Suppressor macrophage treated with lipopolysaccharide for 4 hours (primary cell): ENCODE measurements around the gene ANKRD44.
A peak's percentile ranks its signal among the peaks of the same experiment; 100 is the strongest.

Experiments
- DNase-seq: peaks from one replicate; pipeline ENCODE4 v3.0.0-alpha.2; 2020

The ANKRD44 gene

DNA sequence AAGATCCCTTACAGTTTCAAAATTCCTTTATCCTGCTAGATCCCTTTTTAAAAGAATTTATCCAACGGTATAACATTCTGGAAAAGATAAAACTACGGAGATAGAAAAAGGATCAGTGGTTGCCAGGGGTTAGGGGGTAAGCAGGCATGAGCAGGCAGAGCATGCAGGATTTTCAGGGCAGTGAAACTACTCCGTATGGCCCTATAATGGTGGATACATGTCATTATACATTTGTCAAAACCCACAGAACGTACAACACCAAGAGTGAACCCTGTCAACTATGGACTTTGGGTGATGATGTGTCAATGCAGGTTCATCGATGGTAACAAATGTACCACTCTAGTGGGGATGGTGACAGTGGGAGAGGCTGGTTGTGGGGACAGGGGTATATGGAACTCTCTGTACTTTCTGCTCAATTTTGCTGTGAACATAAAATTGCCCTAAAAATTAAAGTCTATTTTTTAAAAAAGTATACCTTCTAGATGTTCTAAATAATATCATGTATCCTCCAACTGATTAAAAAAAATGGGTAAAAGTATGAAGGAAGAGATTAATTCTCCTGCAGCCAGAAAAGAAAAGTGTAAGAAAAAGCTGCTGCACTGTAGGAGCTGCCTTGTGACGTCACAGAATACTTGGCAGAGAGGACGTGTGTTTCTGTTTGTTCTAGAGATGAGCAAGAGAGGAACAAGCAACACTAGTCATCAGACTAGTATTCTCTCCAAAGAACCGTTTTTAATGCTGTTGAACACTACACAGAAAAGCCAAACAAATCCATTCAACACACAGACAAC is 23.6 kb downstream of the ANKRD44 start:
- DNase-seq = peak; percentile 91

DNA sequence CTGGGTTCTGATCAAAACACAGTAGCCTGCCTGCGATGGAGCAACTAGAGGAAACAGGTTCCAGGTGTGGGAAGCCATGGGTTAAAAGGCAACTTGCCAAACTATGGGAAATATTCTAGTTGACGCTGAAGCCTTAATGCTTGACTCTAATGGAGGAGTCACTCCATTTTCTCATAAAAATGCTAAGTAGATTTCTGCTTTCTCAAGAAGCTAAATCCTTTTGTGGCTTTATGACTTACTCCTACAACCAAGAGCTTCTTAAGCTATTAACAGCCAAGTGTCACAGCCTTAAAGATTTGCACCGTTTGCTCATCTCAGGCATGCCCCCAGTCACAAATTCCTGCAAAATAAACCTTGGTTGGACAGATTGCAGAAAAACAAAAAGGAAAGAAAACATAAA is 25.2 kb downstream of the ANKRD44 start:
- DNase-seq = no peak

DNA sequence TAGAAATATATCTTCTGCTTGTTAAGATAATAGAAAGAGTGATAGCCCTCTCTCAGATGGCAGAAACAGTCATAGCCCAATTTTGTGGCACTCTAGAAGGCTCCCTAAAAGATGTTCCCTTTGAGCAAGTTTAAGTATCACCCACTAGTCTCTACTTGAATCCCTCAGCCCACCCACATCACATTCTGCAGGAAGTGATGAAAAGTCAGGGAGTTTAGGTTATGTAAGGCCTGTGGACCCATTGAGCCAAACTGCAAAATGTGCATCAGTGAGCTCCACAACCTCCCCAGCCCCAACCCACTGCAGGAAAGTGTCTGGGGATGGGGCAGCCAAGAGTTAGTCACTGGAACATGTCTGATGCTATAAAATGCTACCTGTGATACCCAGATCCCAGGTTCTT is 25.6 kb downstream of the ANKRD44 start:
- no peak for DNase-seq

DNA sequence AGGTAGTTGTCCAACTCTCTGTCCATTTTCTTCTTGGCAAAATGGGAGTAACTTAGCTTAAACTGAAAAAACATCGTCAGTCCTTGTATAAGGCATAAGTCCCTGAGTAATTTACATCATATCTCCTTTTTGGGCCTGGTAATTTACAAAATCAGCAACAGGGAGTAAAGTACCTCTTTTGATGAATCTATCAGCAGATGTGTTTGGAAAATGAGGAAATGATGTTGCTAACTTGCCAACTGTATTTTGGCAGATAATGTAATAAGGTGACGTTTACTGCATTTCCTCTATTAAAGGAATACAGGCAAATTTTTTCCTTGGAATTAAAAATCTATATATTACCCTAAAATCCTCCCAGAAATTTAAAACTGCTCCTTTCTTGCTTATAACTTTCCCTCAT is 29.2 kb downstream of the ANKRD44 start:
- peak; percentile 69 for DNase-seq

DNA sequence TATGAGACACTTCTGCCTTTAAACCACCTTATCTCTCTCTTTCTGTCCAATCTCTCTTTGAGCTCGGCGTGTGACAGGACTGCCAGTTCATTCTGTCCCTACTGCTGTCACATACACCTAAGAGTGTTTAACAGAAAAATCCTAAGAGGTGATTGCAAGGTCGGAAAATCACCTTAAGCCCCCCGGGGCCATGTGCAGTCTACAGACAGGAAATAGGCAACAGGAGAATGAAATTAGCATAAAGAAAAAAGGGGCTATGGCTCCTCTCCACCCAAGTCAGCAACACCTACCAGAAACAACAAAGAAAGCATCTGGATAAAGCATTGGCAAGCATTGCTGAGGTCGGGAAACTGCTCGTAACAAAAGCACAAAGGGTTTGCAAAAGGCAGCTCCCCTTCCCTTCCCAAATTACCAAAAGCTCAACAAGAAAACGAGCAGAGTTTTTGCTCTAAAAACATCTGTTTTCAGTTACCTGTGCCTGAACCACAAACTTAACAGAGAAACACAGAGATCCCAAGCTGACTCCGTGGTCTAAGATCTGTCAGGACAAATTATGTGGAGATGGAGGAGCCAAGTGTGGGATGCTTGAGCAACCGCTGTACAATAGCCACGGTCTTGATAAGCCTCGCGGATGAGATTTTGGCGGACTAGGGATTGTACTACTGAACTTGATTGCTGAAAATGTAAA is 30.4 kb downstream of the ANKRD44 start:
- DNase-seq = no peak

DNA sequence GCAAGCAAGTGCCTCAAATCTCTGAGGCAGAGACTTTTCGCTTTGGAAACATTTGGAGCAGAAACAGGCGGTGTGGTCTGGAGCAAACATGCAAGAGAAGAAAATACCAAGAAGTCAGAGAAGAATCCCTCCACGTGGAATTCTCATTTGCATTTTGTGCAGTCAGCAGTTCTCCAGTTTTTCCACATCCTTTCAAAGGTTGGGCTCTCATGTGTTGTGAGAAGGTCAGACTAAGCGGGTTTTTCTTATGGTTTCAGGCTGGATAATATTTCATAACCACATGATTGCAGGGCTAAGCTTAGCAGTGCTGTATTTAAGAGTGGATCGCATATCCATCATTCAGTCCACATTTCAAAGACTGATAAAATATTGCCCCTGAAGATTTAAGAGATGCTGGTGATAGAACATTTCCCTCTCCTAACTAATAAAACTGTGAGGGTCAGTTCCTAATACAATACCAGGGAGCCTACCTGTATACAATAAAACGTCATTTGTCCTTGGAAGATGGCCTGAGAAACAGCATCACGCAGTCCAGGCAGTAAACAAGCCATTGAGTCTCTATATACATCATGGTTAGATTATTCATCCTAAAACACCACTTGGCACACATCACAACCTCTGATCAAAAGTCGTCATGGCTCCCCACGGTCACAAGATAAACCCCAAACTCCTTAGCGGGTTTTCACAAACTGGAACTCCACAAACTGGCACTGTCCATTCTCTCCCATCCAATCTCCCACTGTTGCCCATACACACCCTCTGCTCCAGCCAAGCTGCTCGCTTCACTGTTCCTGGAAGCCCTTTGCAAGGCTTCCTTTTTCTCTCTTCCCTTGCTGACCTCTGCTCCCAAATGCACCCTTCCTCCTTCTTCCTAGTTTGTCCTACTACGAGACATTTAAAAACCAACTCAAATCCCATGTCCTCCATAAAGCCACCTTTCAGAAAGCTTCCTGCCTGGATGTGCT is 31.5 kb downstream of the ANKRD44 start:
- no peak for DNase-seq

DNA sequence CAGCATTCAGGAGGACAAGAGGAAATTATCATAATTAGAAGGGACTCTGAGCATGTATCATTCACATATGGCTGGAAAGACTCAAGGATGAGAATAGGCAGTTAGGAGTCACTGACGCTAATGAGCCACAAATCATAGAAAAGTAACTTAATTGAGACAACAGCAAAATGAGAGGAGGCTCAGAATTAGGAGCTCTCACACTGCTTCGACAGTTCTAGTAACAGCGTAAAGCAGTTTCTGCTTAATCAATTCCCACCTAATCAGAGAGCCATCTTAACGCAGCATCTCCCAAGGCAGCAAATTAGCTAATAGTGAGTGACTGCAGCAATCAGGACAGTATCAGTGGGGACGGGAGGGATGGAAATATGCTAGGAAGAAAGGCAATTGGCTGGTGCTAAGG is 32.8 kb downstream of the ANKRD44 start:
- DNase-seq = no peak

DNA sequence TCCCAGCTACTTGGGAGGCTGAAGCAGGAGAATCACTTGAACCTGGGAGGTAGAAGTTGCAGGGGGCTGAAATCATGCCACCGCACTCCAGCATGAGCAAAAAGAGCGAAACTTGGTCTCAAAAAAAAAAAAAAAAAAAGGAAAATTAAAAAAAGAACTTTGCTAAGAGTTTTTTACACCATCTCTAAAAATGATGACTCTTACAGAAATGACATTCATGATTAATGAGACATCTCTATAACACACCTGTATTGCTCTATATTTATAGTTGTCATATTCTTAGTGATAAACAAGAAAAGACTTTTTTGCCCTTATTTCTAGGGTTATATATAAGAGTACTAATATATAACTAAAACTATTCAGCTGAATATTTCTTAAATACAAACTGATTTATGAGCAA is 34.4 kb downstream of the ANKRD44 start:
- no peak for DNase-seq

DNA sequence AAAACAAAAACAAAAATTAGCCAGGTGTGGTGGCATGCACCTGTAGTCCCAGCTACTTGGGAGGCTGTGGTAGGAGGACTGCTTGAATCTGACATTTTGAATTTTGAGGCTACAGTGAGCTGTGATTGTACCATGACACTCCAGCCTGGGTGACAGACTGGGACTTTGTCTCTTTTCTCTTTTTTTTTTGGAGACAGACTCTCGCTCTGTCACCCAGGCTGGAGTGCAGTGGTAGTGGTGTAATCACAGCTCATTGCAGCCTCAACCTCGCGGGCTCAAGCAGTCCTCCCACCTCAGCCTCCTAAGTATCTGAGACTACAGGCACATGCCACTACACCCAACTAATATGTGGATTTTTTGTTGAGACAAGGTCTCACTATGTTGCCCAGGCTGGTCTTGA is 35.6 kb downstream of the ANKRD44 start:
- no peak for DNase-seq

DNA sequence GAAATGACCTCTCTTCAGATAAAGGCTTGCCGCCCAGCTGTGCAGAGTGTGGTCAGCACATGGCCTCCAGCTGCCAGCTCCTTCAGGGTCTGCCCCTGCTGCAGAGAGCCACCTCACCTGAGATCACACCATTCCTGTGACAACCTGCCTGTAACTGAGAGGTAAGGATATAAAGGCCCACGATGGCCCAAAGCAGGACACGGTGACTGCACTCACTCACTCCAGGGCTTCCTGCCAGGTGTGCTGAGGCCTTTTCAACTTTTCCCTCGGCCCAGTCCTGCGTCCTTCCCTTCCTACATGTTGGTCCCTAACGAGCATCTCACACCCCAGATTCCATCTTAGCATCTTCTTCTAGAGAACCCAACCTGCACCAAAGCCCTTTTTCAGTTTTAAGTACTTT is 36.2 kb downstream of the ANKRD44 start:
- DNase-seq = no peak

DNA sequence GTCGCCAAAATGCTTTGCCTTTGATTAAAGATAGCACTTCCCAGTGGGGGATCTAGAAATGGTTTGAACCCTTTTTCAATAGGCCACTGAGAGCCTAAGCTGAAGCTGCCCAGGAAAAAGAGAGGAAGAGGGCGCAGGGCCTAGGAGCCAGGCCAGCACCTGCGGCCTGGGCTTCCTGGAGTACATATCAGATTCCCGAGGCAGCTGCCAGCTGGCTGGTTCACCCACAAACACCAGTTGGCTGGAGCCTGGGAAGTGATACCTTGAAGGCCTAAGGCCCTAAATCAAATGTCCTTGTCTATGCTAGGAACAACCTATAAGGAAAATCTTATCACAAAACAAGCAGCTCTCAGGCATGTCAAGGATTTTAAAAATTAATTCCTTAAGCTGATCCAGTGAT is 37.1 kb downstream of the ANKRD44 start:
- no peak for DNase-seq

DNA sequence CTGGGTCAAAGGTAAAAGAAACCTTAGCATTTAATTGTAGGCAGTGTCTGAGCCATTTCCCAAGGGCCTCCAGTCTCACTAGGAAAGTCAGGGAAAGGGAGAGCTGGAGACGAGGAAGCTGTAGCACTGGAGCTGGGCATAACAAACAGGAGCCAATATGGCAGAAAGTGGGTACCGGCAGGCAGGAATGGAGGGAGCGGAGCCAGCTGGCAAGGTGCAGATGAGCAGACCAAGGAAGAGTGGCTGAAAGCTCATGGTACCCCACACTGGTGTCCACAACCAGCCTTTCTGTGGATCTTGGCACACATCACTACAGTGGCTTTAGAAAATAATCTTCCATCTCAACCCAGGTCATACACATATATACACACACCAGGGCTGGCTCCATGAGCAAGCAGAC is 40.0 kb downstream of the ANKRD44 start:
- DNase-seq = no peak

DNA sequence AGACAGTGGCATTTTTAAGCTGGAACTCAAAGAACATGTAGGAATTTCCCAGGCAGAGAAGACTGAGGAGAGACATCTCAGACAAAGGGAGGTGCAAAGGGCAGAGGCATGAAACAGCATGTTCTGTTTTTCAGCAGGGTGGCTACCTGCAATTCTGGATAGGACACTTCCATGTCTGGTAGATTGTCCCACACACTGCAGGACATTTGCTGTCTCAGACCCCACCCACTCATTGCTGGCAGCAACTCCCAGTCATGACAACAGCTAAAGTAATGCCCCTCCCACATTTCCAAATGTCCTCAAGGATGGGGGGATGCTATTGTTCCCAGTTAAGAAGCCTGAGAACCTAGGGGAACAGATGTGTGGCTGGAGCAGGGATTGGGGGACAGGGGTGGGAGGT is 40.8 kb downstream of the ANKRD44 start:
- DNase-seq = no peak

DNA sequence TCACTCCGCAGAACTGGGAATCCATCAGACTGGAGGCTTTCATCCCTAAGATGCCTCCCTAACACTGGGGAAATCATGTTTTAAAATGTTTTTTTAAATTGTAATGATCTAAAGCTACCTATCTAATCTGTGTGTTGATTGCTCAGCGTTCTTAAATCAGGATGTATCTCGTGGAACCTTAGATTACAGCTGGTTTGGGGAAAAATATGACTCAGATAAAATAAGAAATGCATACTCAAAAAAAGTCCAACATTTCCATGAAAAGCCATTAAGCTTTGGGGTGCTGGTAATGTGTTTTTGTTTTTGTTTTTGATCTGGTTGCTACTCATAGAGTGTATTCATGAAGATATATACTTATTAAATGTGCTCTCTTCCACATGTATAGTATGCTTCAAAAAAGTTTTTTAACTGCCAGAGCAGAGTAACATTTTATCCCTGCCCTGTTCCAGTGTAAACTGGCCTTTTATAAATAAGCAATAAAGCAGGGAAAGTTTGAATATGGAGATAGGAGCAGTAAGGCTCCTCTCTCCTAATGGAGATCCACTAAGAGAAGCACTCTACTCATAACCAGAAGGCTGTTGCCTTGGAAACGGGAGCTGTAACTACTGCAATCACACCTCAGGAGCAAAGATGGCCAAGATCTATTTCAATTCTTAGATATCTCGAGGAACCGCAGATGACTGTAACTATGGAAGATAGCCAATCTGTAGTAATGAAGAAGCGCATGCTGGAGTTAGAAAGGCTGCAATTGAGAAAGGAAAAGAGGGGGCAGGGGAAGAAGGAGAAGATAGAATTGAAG is 41.6 kb downstream of the ANKRD44 start:
- DNase-seq = no peak

DNA sequence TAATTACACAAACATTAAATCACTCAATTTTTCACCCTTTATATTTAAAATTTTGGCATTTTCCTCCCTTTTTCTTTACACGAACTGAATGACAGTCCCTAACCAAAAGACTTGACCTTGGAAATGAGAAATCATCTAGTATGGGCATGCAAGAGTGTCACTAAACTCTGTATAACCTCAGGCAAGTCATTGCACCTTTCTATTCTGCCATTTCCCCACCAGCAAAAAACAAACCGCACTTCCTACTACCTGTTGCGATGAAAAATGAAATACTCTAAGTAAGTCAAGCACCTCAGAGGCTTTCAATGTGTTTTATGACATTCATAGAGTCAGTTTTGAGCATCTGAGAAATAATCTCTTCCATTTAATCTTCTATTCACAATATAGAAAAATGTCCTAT is 44.1 kb downstream of the ANKRD44 start:
- DNase-seq = no peak

DNA sequence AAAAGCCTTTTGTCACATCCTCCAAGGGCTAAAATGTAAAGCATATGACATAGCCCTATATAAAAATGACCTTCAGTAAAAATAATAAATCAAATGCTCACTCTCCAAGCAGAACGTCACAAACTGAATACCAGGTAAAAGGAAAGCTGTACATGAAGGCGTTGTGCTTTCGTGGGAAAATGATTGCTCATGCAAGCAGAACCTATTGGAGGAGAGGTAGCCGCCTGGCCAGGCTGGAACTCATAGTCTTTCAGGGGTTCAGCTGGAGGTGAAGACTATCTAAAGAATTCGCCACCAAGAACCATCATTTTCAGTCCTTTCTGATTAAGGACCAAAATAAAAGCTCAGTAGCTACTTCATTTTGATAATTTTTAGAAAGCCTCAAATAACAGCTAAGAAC is 44.7 kb downstream of the ANKRD44 start:
- DNase-seq = no peak

DNA sequence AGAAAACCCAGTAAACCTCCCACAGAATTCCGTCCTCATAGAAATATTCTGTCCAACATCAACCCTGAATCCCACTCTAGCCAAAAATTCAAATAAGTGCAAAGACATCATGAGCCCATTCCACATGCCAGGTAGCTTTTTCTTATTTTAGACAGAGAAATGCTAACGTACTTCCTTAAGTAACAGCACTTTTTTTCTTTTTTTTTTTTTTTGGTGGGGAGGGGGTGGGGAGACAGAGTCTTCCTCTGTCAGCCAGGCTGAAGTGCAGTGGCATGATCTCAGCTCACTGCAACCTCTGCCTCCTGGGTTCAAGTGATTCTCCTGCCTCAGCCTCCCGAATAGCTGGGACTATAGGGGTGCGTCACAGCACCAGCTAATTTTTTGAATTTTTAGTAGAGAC is 45.5 kb downstream of the ANKRD44 start:
- no peak for DNase-seq

DNA sequence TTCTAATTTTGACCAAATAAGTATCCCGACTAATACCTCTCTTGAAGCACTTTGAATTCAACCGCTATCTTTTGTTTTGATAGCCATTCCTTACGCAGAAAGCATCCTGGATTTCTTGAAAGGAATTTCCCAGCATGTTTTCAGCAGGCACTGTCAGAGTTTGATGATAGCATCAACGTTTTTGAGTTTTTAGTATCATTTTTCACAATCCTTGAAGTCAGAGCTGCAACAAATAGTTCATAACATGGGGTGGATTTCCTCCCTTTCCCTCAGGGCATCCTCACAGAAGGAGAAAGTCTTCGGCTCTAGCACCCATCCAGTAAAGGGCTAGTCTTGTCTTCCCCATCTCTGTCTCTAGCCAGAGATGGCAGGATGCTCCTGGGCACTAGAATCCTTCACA is 46.2 kb downstream of the ANKRD44 start:
- no peak for DNase-seq

DNA sequence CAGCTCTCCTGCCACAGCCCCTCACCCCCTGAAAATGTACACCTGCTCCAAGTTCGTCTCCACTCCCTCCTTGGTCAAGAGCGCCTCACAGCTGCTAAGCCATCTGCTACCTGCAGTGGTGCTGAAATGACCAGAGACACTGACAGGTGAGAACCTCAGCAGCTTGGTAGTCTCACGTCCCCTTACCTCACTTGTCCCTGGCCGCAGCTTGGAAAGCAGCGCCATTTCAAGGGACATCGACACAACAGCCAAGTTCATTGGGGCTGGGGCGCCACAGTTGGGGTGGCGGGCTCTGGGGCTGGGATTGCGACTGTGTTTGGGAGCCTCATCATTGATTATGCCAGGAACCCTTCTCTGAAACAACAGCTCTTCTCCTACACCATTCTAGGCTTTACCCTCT is 47.5 kb downstream of the ANKRD44 start:
- no peak for DNase-seq

DNA sequence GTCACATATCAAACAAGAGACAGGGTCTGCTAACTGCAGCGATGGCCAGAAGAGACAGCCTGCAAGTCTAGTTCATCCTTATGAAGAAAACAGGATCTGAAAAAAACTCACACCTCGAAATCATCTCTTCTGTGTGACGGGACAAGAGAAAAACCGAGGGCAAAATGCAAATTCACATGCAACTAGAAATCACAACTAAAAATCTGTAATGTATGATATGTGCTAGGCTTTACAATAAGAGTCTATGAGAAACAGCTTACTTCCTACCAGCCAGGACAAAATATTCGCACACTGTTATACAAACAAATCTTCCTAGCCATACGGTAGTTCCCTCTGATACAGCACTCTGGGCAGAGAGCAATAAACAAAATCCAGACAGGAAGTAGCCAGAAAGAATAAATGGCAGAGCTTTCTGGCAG is 48.8 kb downstream of the ANKRD44 start:
- no peak for DNase-seq

DNA sequence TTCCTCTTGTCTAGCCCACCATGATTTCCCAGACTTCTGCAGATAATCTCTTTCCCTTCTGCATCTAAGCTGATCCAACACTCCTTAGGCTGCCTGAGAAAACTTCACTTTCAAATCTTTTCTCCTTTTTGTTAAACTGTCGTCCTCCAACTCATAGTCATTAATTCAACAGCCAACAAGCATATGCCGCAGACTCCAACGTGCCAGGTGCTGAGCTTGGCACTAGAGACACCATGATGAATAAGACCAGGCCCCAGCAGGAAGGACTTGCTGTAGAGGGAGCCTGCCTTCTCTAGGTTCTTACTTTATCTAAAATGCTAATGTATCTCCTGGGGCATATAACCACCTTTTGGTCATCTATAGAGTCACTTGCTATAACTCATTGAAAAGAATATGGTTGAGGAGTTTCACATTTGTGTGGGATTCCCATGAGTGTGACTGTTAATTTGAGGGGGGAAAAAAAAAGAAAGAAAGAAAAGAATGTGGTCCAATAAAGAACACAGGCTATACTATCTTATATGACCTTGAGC is 51.0 kb downstream of the ANKRD44 start:
- no peak for DNase-seq

DNA sequence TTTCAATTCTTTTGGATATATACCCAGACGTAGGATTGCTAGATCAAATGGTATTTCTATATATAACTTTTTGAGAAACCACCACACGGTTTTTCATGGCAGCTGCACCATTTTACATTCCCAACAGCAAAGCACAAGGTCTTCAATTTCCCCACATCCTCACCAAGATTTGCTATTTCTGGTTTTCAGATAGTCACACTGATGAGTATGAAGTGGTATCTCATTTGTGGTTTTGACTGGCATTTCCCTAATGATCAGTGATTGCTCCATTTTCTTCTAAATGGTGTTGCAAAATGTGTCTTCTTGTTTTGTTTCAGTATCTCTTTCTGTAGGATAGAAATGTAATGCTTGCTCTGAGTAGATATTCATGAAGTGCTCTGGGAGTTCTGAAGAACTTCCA is 52.0 kb downstream of the ANKRD44 start:
- peak; percentile 91 for DNase-seq
